Measurements from ENCODE around the gene SLTM. TPM values are rescaled to one million over a fixed set of nuclear protein-coding genes. Genes with fewer than 3 reads are reported as not detected.
"Not testable (repeated sequence)": the region's sequence is repeated elsewhere in the genome, so short reads cannot be mapped to it uniquely, and the experiment has no call there.

SLTM gene
- total RNA-seq, 2 experiments from 2014 or later: 183 to 189 TPM

GRCh38 chr15:58862326-58862725, 71.2 kb downstream of the SLTM start:
- H3K27ac ChIP-seq (ENCODE audit: low read depth in 1 of 2, low read length in 2 of 2): no peak overlapping the region
- Mint-ChIP-seq H3K4me1 (ENCODE audit: low read depth) (peaks cover 29% of the 10 kb centered on the region), H3K9me3 (no peaks in the 10 kb centered on the region), H3K27me3 (peaks cover 7% of the 10 kb centered on the region), H3K36me3 (ENCODE audit: low read depth) (no peaks in the 10 kb centered on the region), H3K4me3 (no peak overlapping the region), H3K27ac (no peak overlapping the region)
- DNase-seq (no peak), ATAC-seq (ENCODE audit: poor library complexity) (no peak)
- peaks cover 0 to 6% of the 10 kb centered on the region in 2 experiments for H3K9me3 ChIP-seq (ENCODE audit: control insufficient read depth in 1 of 2, insufficient read depth in 1 of 2, low read length in 2 of 2)
- no peaks in the 10 kb centered on the region for H3K27me3 ChIP-seq (ENCODE audit: control insufficient read depth in 1 of 2, insufficient read depth in 2 of 2, low read length in 2 of 2)
- intact Hi-C loops (cut with DNase I, micrococcal nuclease): no loop called here
- H3K4me3 ChIP-seq (ENCODE audit: low read length): no peak overlapping the region
- ChIA-PET CTCF (no interaction called here), POLR2A (interaction anchor here (0.7 to 1.7 kb wide), 2 partner anchors 25 to 92 kb away, joined by 3 to 6 read pairs; partner anchors contain the start of gene MINDY2)
- no peak for TF ChIP-seq CTCF (IDR thresholded peaks at IDR 0.05)
- no peaks in the 10 kb centered on the region for H3K36me3 ChIP-seq (ENCODE audit: insufficient read depth, low read length)
- H3K4me1 ChIP-seq (ENCODE audit: insufficient read depth, low read length): peaks cover 3% of the 10 kb centered on the region

GRCh38 chr15:58856621-58857020, 76.9 kb downstream of the SLTM start:
- H3K4me1 ChIP-seq (ENCODE audit: insufficient read depth, low read length); H3K27ac Mint-ChIP-seq; CTCF ChIA-PET; ATAC-seq (ENCODE audit: poor library complexity); H3K36me3 ChIP-seq (ENCODE audit: insufficient read depth, low read length); H3K9me3 Mint-ChIP-seq; H3K27me3 ChIP-seq (ENCODE audit: control insufficient read depth in 1 of 2, insufficient read depth in 2 of 2, low read length in 2 of 2); H3K9me3 ChIP-seq (ENCODE audit: control insufficient read depth in 1 of 2, insufficient read depth in 1 of 2, low read length in 2 of 2); H3K4me1 Mint-ChIP-seq (ENCODE audit: low read depth); H3K27me3 Mint-ChIP-seq; H3K27ac ChIP-seq (ENCODE audit: low read depth in 1 of 2, low read length in 2 of 2); DNase-seq; POLR2A ChIA-PET; H3K4me3 ChIP-seq (ENCODE audit: low read length); H3K4me3 Mint-ChIP-seq; intact Hi-C loops (cut with DNase I, micrococcal nuclease): not testable (repeated sequence)
- peaks cover 31% of the 10 kb centered on the region for H3K36me3 Mint-ChIP-seq (ENCODE audit: low read depth)

- H3K9me3 ChIP-seq (ENCODE audit: control insufficient read depth in 1 of 2, insufficient read depth in 1 of 2, low read length in 2 of 2): no peaks in the 10 kb centered on the region
- no peak overlapping the region for H3K4me3 ChIP-seq (ENCODE audit: low read length)
- H3K36me3 ChIP-seq (ENCODE audit: insufficient read depth, low read length): peaks cover 8% of the 10 kb centered on the region
- Mint-ChIP-seq H3K4me3 (no peak overlapping the region), H3K9me3 (no peaks in the 10 kb centered on the region), H3K27ac (no peak overlapping the region), H3K4me1 (ENCODE audit: low read depth) (peaks cover 6% of the 10 kb centered on the region), H3K36me3 (ENCODE audit: low read depth) (peaks cover 33% of the 10 kb centered on the region), H3K27me3 (no peaks in the 10 kb centered on the region)
- no peaks in the 10 kb centered on the region for H3K4me1 ChIP-seq (ENCODE audit: insufficient read depth, low read length)
- no peak for TF ChIP-seq CTCF (IDR thresholded peaks at IDR 0.05)
- H3K27me3 ChIP-seq (ENCODE audit: control insufficient read depth in 1 of 2, insufficient read depth in 2 of 2, low read length in 2 of 2): no peaks in the 10 kb centered on the region
- no peak for ATAC-seq (ENCODE audit: poor library complexity)
- intact Hi-C loops (cut with DNase I, micrococcal nuclease): no loop called here
- no peak for DNase-seq
- no peak overlapping the region for H3K27ac ChIP-seq (ENCODE audit: low read depth in 1 of 2, low read length in 2 of 2)
- ChIA-PET POLR2A (no interaction called here), CTCF (interaction anchor here (0.8 kb wide), 1 partner anchor 14 kb away, joined by 3 read pairs; no protein-coding TSS in a partner anchor)
These were observed 77.4 kb downstream of the SLTM start for GRCh38 chr15:58856086-58856485.

- peaks cover 45% of the 10 kb centered on the region for H3K36me3 Mint-ChIP-seq (ENCODE audit: low read depth)
These were observed 78.9 kb downstream of the SLTM start for GRCh38 chr15:58854593-58854992.

More at GRCh38 chr15:58854593-58854992, 78.9 kb downstream of the SLTM start:
- ATAC-seq (ENCODE audit: poor library complexity): no peak
- H3K4me3 ChIP-seq (ENCODE audit: low read length): no peak overlapping the region
- H3K27me3 ChIP-seq (ENCODE audit: control insufficient read depth in 1 of 2, insufficient read depth in 2 of 2, low read length in 2 of 2): no peaks in the 10 kb centered on the region
- no peaks in the 10 kb centered on the region for H3K9me3 ChIP-seq (ENCODE audit: control insufficient read depth in 1 of 2, insufficient read depth in 1 of 2, low read length in 2 of 2)
- Mint-ChIP-seq H3K4me3 (no peak overlapping the region), H3K9me3 (no peaks in the 10 kb centered on the region), H3K4me1 (ENCODE audit: low read depth) (no peaks in the 10 kb centered on the region), H3K27me3 (no peaks in the 10 kb centered on the region), H3K27ac (no peak overlapping the region)
- no peaks in the 10 kb centered on the region for H3K4me1 ChIP-seq (ENCODE audit: insufficient read depth, low read length)
- DNase-seq: no peak
- CTCF ChIA-PET: no interaction called here
- intact Hi-C loops (cut with DNase I, micrococcal nuclease): no loop called here
- POLR2A ChIA-PET: no interaction called here
- H3K36me3 ChIP-seq (ENCODE audit: insufficient read depth, low read length): peaks cover 8% of the 10 kb centered on the region
- H3K27ac ChIP-seq (ENCODE audit: low read depth in 1 of 2, low read length in 2 of 2): no peak overlapping the region
- no peak for TF ChIP-seq CTCF (IDR thresholded peaks at IDR 0.05)

Data from CD4-positive, alpha-beta T cell (primary cell).